ENCODE results near the gene FCN1.

FCN1 gene

GRCh38 chr9:134881313-134881670 is 36.4 kb downstream of the FCN1 start:
- no peak for TF ChIP-seq ZNF8 (CRISPR knock-in tag; IDR thresholded peaks at IDR 0.05)
- no peak for TF ChIP-seq PATZ1 (CRISPR knock-in tag; IDR thresholded peaks at IDR 0.05; ENCODE audit: borderline replicate concordance)
- TF ChIP-seq ZC3H10 (CRISPR knock-in tag; IDR thresholded peaks at IDR 0.05) = no peak
- no peak for TF ChIP-seq GLIS3 (CRISPR knock-in tag; IDR thresholded peaks at IDR 0.05)
- no peak for TF ChIP-seq ZNF565 (CRISPR knock-in tag; conservative IDR thresholded peaks at IDR 0.05; ENCODE audit: low read depth)
- TF ChIP-seq SNAI2 (CRISPR knock-in tag; IDR thresholded peaks at IDR 0.05) = no peak
- TF ChIP-seq CSDC2 (CRISPR knock-in tag; IDR thresholded peaks at IDR 0.05) = no peak
- TF ChIP-seq PPARA (CRISPR knock-in tag; IDR thresholded peaks at IDR 0.05; ENCODE audit: borderline replicate concordance) = no peak
- TF ChIP-seq BACH2 (CRISPR knock-in tag; IDR thresholded peaks at IDR 0.05; ENCODE audit: borderline replicate concordance) = no peak
- TF ChIP-seq POU6F1 (CRISPR knock-in tag; IDR thresholded peaks at IDR 0.05; ENCODE audit: borderline replicate concordance, low read depth) = no peak
- TF ChIP-seq ZFP3 (CRISPR knock-in tag; IDR thresholded peaks at IDR 0.05) = no peak
- TF ChIP-seq CREB5 (CRISPR knock-in tag; IDR thresholded peaks at IDR 0.05; ENCODE audit: low read depth) = no peak

GRCh38 chr9:134880484-134881312 is 37.0 kb downstream of the FCN1 start, which contains the start of gene FCN2:
Gene FCN2, plus strand, starts transcription at chr9:134880810. Its CDS starts 12 bp downstream, at chr9:134880822.
- TF ChIP-seq ZFP30 (CRISPR knock-in tag; IDR thresholded peaks at IDR 0.05) (no peak), ZNF565 (CRISPR knock-in tag; conservative IDR thresholded peaks at IDR 0.05; ENCODE audit: low read depth) (no peak)
- ATAC-seq = no peak

More at GRCh38 chr9:134881313-134881670, 36.4 kb downstream of the FCN1 start:
- no peak for ATAC-seq

GRCh38 chr9:134879664-134880483 is 37.8 kb downstream of the FCN1 start:
- TF ChIP-seq SNAI2 (CRISPR knock-in tag; IDR thresholded peaks at IDR 0.05) (no peak), RARB (CRISPR knock-in tag; IDR thresholded peaks at IDR 0.05) (no peak), PATZ1 (CRISPR knock-in tag; IDR thresholded peaks at IDR 0.05; ENCODE audit: borderline replicate concordance) (no peak), GLIS3 (CRISPR knock-in tag; IDR thresholded peaks at IDR 0.05) (no peak), POU6F1 (CRISPR knock-in tag; IDR thresholded peaks at IDR 0.05; ENCODE audit: borderline replicate concordance, low read depth) (no peak), PPARA (CRISPR knock-in tag; IDR thresholded peaks at IDR 0.05; ENCODE audit: borderline replicate concordance) (no peak), ARNTL (CRISPR knock-in tag; IDR thresholded peaks at IDR 0.05; ENCODE audit: borderline replicate concordance, low read depth) (no peak), CSRNP3 (CRISPR knock-in tag; IDR thresholded peaks at IDR 0.05) (no peak), BACH2 (CRISPR knock-in tag; IDR thresholded peaks at IDR 0.05; ENCODE audit: borderline replicate concordance) (no peak), TSHZ2 (CRISPR knock-in tag; IDR thresholded peaks at IDR 0.05) (no peak), ZNF8 (CRISPR knock-in tag; IDR thresholded peaks at IDR 0.05) (no peak), CREB5 (CRISPR knock-in tag; IDR thresholded peaks at IDR 0.05; ENCODE audit: low read depth) (no peak), CSDC2 (CRISPR knock-in tag; IDR thresholded peaks at IDR 0.05) (no peak), ZFP3 (CRISPR knock-in tag; IDR thresholded peaks at IDR 0.05) (no peak), ESRRG (CRISPR knock-in tag; IDR thresholded peaks at IDR 0.05) (no peak)
- no peak for ATAC-seq

Data from SK-N-SH treated with all-trans-retinoic acid at 6 μM for 48 hours (cell line).